Fibroblast of skin of right biceps (primary cell): ENCODE measurements around the gene GBX1.
A peak's percentile ranks its signal among the peaks of the same experiment; 100 is the strongest.

ENCODE experiments used
- DNase-seq: peaks from one replicate; pipeline ENCODE4 v3.0.0-alpha.2; 2013

The GBX1 gene

DNA sequence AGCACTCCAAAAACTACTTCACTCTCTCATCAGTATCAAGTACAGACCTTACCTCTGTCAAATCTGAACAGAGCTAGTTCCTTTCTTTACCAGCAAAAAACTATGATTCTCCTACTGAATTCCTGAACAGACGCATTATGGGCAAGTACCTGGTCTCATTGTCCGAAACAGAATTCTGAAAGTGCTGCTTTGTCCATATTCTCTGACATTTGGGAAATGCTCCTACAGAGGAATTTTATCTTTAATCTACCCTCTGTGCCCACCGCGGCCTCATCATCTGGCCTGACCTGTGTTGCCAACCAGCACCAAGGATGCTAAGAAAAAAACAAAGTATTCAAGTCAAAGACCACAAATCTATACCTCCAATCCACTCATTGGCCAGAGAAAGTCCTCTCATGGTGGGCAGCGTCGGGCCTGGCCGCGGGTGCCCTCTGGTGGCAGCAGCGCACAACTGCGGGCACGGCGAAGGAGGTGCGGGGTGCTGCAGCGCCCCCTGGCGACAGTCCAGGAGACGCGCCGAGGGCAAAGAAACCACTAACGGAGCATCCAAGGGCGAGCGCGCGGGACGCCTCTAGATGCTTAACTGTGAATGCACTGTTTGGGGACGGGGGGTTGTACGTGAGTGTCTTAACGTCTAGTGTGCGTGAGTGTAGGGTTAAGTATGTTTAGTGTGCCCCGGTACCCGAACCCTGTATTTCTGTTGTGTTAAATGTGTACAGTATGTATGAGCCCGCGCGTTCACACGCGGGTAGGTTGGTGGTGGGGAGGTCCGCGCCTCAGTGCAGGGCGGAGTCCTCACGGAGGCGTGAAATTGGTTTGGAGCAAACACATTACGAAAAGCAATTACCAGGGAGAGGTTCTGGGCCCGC, 5.0 kb upstream of the GBX1 start:
- peak; percentile 61 for DNase-seq

DNA sequence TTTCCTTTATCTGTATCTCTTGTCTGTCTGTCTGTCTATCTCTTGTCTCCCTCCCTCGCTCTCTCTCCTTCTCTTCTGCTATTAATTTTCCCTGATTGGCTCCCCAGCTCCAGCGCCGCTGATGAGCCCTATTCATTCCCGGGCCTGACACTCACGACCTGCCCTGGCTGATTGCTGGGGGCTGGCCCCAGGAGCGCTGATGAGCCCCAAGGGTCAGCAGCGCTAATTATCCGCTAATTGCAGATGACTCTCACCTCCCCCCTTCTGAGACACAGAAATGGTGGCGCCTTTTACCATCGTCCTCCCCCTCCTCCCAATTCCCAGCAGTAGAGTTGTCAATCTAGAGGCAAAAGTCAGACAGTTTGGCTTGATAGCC, 1.3 kb upstream of the GBX1 start:
- DNase-seq = no peak

GRCh38 chr7:151168003-151168786, 701 bp upstream of the GBX1 start:
- no peak for DNase-seq

DNA sequence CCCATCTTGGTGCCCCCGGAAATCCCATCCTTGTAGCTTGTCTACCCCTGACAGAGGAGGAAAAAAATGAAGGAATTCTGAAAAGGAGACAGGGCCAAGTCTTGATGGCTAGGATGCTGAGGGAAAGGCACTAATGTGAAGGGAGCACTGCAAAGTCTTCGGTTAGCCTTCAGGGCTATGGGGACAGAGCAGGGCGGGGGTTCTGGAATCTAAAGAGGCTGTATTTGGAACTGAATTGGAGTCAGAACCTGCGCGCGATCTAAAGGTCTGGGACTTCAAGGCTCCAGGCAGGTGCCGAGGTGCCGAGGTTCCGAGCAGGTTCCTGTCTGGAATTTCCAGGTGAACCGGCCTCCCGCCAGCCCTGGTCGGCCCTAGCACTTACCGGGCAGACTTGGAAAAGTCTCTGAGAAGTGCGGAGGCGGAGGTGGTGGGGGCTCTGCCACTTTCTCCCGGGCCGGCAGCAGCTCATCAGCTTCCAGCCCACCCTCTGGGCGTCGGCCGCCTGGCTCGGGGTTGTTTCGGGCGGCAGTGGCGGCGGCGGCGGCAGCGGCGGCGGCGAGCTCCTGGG, 781 bp downstream of the GBX1 start:
- no peak for DNase-seq

DNA sequence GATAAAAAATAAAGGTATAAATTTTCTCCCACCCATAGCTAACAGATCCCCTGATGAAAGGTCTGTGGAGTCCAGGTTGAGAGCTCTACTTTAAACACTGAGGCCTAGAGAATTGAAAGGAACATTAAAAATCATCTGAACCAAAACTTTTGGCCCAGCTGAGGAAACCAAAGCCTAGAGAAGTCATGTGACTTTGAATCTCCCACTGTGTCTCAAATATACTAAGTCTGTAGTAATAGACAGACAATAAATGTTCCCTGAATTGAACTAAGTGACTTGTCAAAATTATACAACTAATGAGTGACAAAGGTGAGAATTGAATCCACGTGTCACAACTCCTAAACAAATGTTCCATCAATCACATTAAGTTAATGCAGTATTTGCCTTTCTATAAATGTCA, 5.7 kb downstream of the GBX1 start:
- no peak for DNase-seq

- no peak for DNase-seq
Observed at GRCh38 chr7:151157645-151158329, 9.7 kb downstream of the GBX1 start.

GRCh38 chr7:151152643-151153513, 14.6 kb downstream of the GBX1 start:
- no peak for DNase-seq

DNA sequence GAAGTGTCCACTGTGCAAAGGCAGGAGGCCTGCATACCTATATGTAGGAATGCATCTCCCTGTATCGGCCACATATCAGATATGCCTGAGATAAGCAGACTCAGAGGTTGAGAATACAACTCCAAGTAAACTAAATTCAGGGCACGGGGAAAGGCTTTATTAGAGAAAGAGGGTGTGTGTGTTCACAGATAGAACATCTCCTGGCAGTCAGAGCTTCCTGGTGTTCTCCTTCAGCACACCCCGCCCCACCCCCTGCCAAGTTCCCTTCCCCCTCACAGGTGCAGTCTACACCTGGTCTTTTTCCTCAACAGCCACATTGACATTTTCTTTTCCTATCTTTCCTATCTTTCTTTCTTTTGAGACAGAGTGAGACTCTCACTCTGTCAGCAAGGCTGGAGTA, 17.1 kb downstream of the GBX1 start:
- DNase-seq = no peak

DNA sequence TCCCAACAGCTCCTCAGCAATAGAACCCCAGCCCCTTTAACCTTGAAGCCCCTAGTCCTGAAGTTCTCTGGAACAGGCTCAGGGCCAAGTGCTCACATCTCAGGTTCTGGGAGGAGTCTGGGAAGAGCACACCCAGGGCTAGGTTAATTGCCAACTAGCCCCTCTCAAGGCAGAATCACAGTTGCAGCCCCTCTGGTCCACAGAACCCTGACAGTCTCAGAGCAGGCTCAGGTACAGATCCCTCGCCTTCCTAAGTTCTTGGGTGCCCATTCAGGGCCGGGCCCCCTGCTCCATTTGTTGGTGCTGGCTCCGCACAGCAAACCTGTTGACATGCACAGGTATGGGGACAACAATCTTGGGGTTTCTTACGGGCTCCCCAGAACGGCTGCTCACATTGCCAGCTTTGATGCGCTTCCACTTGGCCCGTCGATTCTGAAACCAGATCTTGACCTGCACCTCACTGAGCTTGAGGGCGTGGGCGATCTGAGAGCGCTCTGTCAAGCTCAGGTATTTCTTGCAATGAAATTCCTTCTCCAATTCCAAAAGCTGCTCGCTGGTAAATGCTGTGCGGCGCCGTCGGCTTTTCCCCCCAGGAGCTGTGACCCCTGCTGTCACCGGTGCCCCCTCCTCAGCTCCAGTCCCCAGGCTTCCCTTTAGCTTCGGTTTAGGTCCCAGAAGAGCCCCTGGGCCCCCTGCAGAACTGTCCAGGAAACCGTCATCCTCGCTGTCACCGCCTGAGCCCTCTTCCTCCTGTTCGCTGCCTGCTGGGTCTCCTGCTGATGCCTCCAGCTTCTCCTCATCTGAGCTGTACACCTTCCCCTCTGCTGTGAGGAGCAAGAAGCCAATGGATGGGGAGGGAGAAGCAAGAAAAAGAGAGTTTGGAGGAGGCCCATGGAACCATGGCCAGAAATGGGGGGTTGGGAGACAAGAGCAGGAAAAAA, 18.9 kb downstream of the GBX1 start:
- DNase-seq = no peak

GRCh38 chr7:151146761-151147160, 20.7 kb downstream of the GBX1 start:
- no peak for DNase-seq

GRCh38 chr7:151144387-151144786, 23.1 kb downstream of the GBX1 start:
- no peak for DNase-seq

- DNase-seq = no peak
Observed at GRCh38 chr7:151143261-151144015, 24.1 kb downstream of the GBX1 start.

DNA sequence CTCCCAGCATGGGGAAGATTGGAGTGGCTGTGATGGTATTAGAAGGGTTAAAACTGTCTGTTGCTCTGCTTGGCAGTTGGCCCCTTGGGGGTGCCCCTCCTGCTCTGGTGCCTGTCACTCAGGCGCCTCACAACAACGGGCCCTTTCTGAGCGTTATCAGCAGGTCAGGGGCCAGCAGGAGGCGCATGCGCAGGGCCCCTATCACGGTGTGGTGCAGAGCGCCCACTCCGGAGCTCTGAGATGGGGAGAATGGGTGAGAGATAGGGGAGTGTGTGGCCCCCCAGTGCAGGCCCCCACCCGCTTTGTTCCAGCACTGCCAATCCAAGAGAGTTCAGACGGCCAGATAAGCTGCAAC, 24.8 kb downstream of the GBX1 start:
- DNase-seq = no peak

DNA sequence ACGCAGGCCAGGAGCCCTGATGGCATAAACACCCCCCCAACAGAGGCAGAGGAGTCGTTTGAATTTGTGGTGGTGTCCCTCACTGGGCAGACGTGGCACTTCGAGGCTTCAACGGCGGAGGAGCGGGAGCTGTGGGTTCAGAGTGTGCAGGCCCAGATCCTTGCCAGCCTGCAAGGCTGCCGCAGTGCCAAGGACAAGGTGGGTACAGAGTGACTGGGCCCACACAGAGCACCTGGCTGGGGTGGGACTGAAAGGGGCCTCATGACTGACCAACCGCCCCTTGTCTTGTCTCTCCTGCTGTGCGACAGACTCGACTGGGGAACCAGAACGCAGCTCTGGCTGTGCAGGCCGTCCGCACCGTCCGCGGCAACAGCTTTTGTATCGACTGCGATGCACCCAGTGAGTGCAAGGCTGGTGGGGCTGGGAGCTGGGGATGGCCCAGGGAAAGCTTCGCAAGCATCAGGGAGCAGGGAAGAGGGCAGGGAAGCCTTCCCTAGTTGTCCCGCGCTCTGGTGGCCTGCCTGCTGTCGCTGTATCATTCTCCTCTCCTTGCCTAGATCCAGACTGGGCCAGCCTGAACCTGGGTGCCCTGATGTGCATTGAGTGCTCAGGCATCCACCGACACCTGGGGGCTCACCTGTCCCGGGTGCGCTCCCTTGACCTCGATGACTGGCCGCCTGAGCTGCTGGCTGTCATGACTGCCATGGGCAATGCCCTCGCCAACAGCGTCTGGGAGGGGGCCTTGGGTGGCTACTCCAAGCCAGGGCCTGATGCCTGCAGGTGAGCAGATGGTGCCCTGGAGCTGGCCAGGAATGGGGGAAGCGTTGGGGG, 25.4 kb downstream of the GBX1 start:
- DNase-seq = no peak

DNA sequence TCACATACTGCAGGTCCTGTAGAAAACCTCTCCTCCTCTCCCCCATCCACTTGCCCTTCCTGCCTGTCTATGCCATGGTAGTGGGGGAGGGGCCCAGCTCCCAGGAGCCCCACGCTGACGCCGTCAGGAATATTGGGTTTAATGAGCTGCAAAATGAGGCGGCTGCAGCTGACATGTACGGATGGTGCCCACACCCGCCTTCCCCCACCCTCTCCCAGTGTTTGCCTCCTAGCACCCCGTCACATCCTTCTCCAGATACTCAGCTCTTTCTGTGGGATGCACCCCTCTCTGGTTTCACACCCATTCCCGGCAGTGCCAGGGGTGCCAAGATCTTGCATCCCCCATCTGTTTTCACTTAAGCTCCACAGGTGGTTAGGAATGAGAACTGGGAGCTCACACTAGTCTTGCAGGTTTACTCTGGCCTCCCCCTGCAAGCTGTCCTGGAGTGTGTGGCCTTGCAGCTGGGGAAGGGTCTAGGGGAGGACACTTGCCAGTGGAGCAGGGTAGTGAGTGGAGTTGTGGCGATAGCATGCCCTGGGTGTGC, 26.1 kb downstream of the GBX1 start:
- no peak for DNase-seq

GRCh38 chr7:151140826-151141225, 26.7 kb downstream of the GBX1 start:
- DNase-seq = no peak

- no peak for DNase-seq
Observed at GRCh38 chr7:151139791-151140190, 27.7 kb downstream of the GBX1 start.

GRCh38 chr7:151139071-151139790, 28.3 kb downstream of the GBX1 start:
- DNase-seq = no peak
